HL-60/S4 treated with retinoic acid at 250 ng/mL for 4 days and 3 days (cell line): ENCODE data around the gene LAMA3.

ENCODE experiments used
- in situ Hi-C: fragments of 300-500 bp; cut with MboI; formaldehyde crosslinking; loops from 2 replicates; pipeline ENCODE4 v1.7.0; 2022; ENCODE audit warnings: low sequenced_read_pairs

Gene LAMA3

GRCh38 chr18:23951206-23951605 is 262.0 kb downstream of the LAMA3 start:
- in situ Hi-C loops = no loop called here

- in situ Hi-C loops = no loop called here
Measured at GRCh38 chr18:23953984-23954383, 264.7 kb downstream of the LAMA3 start.

- in situ Hi-C loops = no loop called here
Measured at GRCh38 chr18:23956483-23956882, 267.2 kb downstream of the LAMA3 start.

GRCh38 chr18:23958036-23958435 is 268.8 kb downstream of the LAMA3 start:
- in situ Hi-C loops = no loop called here

GRCh38 chr18:23963443-23964165 is 274.4 kb downstream of the LAMA3 start:
- in situ Hi-C loops = no loop called here

GRCh38 chr18:23964282-23965238 is 275.3 kb downstream of the LAMA3 start:
- in situ Hi-C loops = no loop called here

- in situ Hi-C loops = no loop called here
Measured at GRCh38 chr18:23966909-23967308, 277.7 kb downstream of the LAMA3 start.

GRCh38 chr18:23967321-23968089 is 278.3 kb downstream of the LAMA3 start:
- in situ Hi-C loops = no loop called here

- in situ Hi-C loops = no loop called here
Measured at GRCh38 chr18:23968638-23969604, 279.7 kb downstream of the LAMA3 start.

GRCh38 chr18:23969664-23970063 is 280.4 kb downstream of the LAMA3 start:
- in situ Hi-C loops = no loop called here

GRCh38 chr18:23970161-23971096 is 281.2 kb downstream of the LAMA3 start:
- in situ Hi-C loops = no loop called here

GRCh38 chr18:23971097-23971440 is 281.8 kb downstream of the LAMA3 start:
- in situ Hi-C loops = no loop called here

- in situ Hi-C loops = no loop called here
Measured at GRCh38 chr18:23971666-23972230, 282.5 kb downstream of the LAMA3 start.

GRCh38 chr18:23972453-23972852 is 283.2 kb downstream of the LAMA3 start:
- in situ Hi-C loops = no loop called here

GRCh38 chr18:23977103-23977502 is 287.9 kb downstream of the LAMA3 start:
- in situ Hi-C loops = no loop called here

- in situ Hi-C loops = no loop called here
Measured at GRCh38 chr18:23977719-23978483, 288.6 kb downstream of the LAMA3 start.

GRCh38 chr18:23981369-23981980 is 292.2 kb downstream of the LAMA3 start:
- in situ Hi-C loops = no loop called here
